ENCODE data around the gene PNPO. TPM values are rescaled to one million over a fixed set of nuclear protein-coding genes. Genes with fewer than 3 reads are reported as not detected.
"Not testable (repeated sequence)": the region's sequence is repeated elsewhere in the genome, so short reads cannot be mapped to it uniquely, and the experiment has no call there.

PNPO gene
- total RNA-seq, 1 donor from 2014 or later, result 7.1 TPM

GRCh38 chr17:47918991-47919390 is 22.4 kb upstream of the PNPO start:
- H3K9me3 Mint-ChIP-seq, result no peaks in the 10 kb centered on the region
- H3K36me3 Mint-ChIP-seq (ENCODE audit: low read depth), result peaks cover 6% of the 10 kb centered on the region
- DNase-seq (ENCODE audit: low read depth, low spot score), result no peak
- no peak for TF ChIP-seq CTCF (conservative IDR thresholded peaks at IDR 0.05)
- no peaks in the 10 kb centered on the region for H3K27me3 Mint-ChIP-seq (ENCODE audit: low read depth)
- H3K4me3 Mint-ChIP-seq, result no peak overlapping the region
- no peaks in the 10 kb centered on the region for H3K4me1 Mint-ChIP-seq
- H3K27ac Mint-ChIP-seq (ENCODE audit: unreplicated experiment), result no peak overlapping the region

- not testable (repeated sequence) for H3K4me3 Mint-ChIP-seq; H3K27ac Mint-ChIP-seq (ENCODE audit: unreplicated experiment); H3K27me3 Mint-ChIP-seq (ENCODE audit: low read depth); H3K4me1 Mint-ChIP-seq; H3K36me3 Mint-ChIP-seq (ENCODE audit: low read depth); H3K9me3 Mint-ChIP-seq; DNase-seq (ENCODE audit: low read depth, low spot score)
Observed at GRCh38 chr17:47919889-47920288, 21.5 kb upstream of the PNPO start.

- Mint-ChIP-seq H3K27ac (ENCODE audit: unreplicated experiment) (peak overlapping the region; percentile 93), H3K4me1 (peaks cover 5% of the 10 kb centered on the region), H3K9me3 (no peaks in the 10 kb centered on the region), H3K36me3 (ENCODE audit: low read depth) (peaks cover 12% of the 10 kb centered on the region), H3K4me3 (no peak overlapping the region), H3K27me3 (ENCODE audit: low read depth) (no peaks in the 10 kb centered on the region)
- no peak for TF ChIP-seq CTCF (conservative IDR thresholded peaks at IDR 0.05)
- DNase-seq (ENCODE audit: low read depth, low spot score), result no peak
Observed at GRCh38 chr17:47924785-47925677, 16.3 kb upstream of the PNPO start.

GRCh38 chr17:47925678-47925988 is 15.7 kb upstream of the PNPO start:
- Mint-ChIP-seq H3K27me3 (ENCODE audit: low read depth) (no peaks in the 10 kb centered on the region), H3K4me3 (no peak overlapping the region), H3K4me1 (peaks cover 5% of the 10 kb centered on the region), H3K27ac (ENCODE audit: unreplicated experiment) (no peak overlapping the region), H3K9me3 (no peaks in the 10 kb centered on the region), H3K36me3 (ENCODE audit: low read depth) (peaks cover 12% of the 10 kb centered on the region)
- TF ChIP-seq CTCF (conservative IDR thresholded peaks at IDR 0.05), result no peak
- no peak for DNase-seq (ENCODE audit: low read depth, low spot score)

GRCh38 chr17:47927821-47928400 is 13.5 kb upstream of the PNPO start:
- Mint-ChIP-seq H3K27ac (ENCODE audit: unreplicated experiment) (no peak overlapping the region), H3K4me1 (peaks cover 13% of the 10 kb centered on the region), H3K9me3 (no peaks in the 10 kb centered on the region), H3K36me3 (ENCODE audit: low read depth) (peaks cover 11% of the 10 kb centered on the region), H3K4me3 (no peak overlapping the region), H3K27me3 (ENCODE audit: low read depth) (no peaks in the 10 kb centered on the region)
- TF ChIP-seq CTCF (conservative IDR thresholded peaks at IDR 0.05), result no peak
- DNase-seq (ENCODE audit: low read depth, low spot score), result no peak

GRCh38 chr17:47928415-47928814 is 13.0 kb upstream of the PNPO start:
- Mint-ChIP-seq H3K27ac (ENCODE audit: unreplicated experiment) (peak overlapping the region; percentile 41), H3K4me3 (no peak overlapping the region), H3K9me3 (no peaks in the 10 kb centered on the region), H3K36me3 (ENCODE audit: low read depth) (peaks cover 12% of the 10 kb centered on the region), H3K4me1 (peaks cover 13% of the 10 kb centered on the region), H3K27me3 (ENCODE audit: low read depth) (no peaks in the 10 kb centered on the region)
- TF ChIP-seq CTCF (conservative IDR thresholded peaks at IDR 0.05), result no peak
- no peak for DNase-seq (ENCODE audit: low read depth, low spot score)

Data from neural crest cell (in vitro differentiated cells).